Smooth muscle cell (in vitro differentiated cells): ENCODE measurements around the gene ABHD12. TPM values are rescaled to one million over a fixed set of nuclear protein-coding genes. Genes with fewer than 3 reads are reported as not detected.

Source experiments
- DNase-seq: peaks from one replicate; lab custom pipeline; 2025; ENCODE audit not compliant: unreplicated experiment; lab: John Stamatoyannopoulos, UW
- H2AFZ ChIP-seq: fragments of 200-600 bp; sonication (generic); 2 replicates; pipeline ENCODE4 v1.6.0; 2016; ENCODE audit warnings: antibody characterized with exemption, low read depth, mild to moderate bottlenecking
- H3F3A ChIP-seq: fragments of 200-600 bp; sonication (generic); 2 replicates; pipeline ENCODE4 v1.6.0; 2017; ENCODE audit warnings: antibody characterized with exemption, low read depth
- H3K27ac ChIP-seq: fragments of 200-600 bp; sonication (generic); 2 replicates; pipeline ENCODE4 v1.5.1; 2016; ENCODE audit warnings: low read depth, mild to moderate bottlenecking
- H3K27me3 ChIP-seq: fragments of 200-600 bp; sonication (generic); 2 replicates; pipeline ENCODE4 v1.6.1; 2016; ENCODE audit warnings: low read depth, mild to moderate bottlenecking
- H3K36me3 ChIP-seq: fragments of 200-600 bp; sonication (generic); 2 replicates; pipeline ENCODE4 v1.5.1; 2016; ENCODE audit warnings: low read depth
- H3K4me1 ChIP-seq: fragments of 200-600 bp; sonication (generic); 2 replicates; pipeline ENCODE4 v1.5.1; 2016; ENCODE audit warnings: low read depth
- H3K4me2 ChIP-seq: fragments of 200-600 bp; sonication (generic); 2 replicates; pipeline ENCODE4 v1.6.0; 2016; ENCODE audit warnings: mild to moderate bottlenecking
- H3K4me3 ChIP-seq: fragments of 200-600 bp; sonication (generic); 2 replicates; pipeline ENCODE4 v1.5.1; 2016; ENCODE audit warnings: mild to moderate bottlenecking
- H3K79me2 ChIP-seq: fragments of 200-600 bp; sonication (generic); 2 replicates; pipeline ENCODE4 v1.6.0; 2016; ENCODE audit warnings: low read depth, mild to moderate bottlenecking
- H3K9ac ChIP-seq: fragments of 200-600 bp; sonication (generic); 2 replicates; pipeline ENCODE4 v1.6.0; 2016; ENCODE audit warnings: low read depth
- H3K9me3 ChIP-seq: fragments of 200-600 bp; sonication (generic); replicated peaks from 2 replicates; pipeline ENCODE4 v1.5.1; 2016; ENCODE audit warnings: low read depth
- H4K20me1 ChIP-seq: fragments of 200-600 bp; sonication (generic); 2 replicates; pipeline ENCODE4 v1.6.0; 2016; ENCODE audit warnings: low read depth
- CTCF ChIP-seq: fragments of 200-600 bp; sonication (generic); IDR thresholded peaks from 2 replicates; pipeline ENCODE4 v1.5.1; 2017; ENCODE audit warnings: borderline replicate concordance, mild to moderate bottlenecking, antibody characterized with exemption; ENCODE audit not compliant: insufficient read depth, poor library complexity, severe bottlenecking
- WGBS: methylation state at CpG from one replicate; pipeline ENCODE4 v1.1.7; 2016; ENCODE audit warnings: low lambda C conversion rate; 5-methylcytosine and 5-hydroxymethylcytosine counted together
- polyA plus RNA-seq: library from polyadenylated mRNA; unstranded; fragments of >200 nt; fragmentation: Nextera tagmentation; extraction: Ambion mirVana; gene quantifications from 2 replicates; pipeline ENCODE4 v1.2.1, GENCODE V29; 2016
- total RNA-seq: library from RNA; depleted of rRNA; stranded (reverse); fragments of >200 nt; gene quantifications from 2 replicates; pipeline ENCODE4 v1.2.3, GENCODE V29; 2014

ABHD12 gene
- total and polyA plus RNA-seq, 2 experiments from 2014 or later: 18.5 to 41.8 TPM

- DNase-seq: no peak
- H3K9me3 ChIP-seq: no peaks in the 10 kb centered on the region
- H3K4me2 ChIP-seq: no peak overlapping the region
- peaks cover 21% of the 10 kb centered on the region for H4K20me1 ChIP-seq
- no peaks in the 10 kb centered on the region for H3K27me3 ChIP-seq
- H3K4me3 ChIP-seq: no peak overlapping the region
- WGBS: 98% methylated on average over 12 of the region's 12 CpGs
- no peak overlapping the region for H2AFZ ChIP-seq
- H3K9ac ChIP-seq: no peak overlapping the region
- no peaks in the 10 kb centered on the region for H3K79me2 ChIP-seq
- H3K4me1 ChIP-seq: no peaks in the 10 kb centered on the region
- TF ChIP-seq CTCF: no peak
- no peak overlapping the region for H3K27ac ChIP-seq
- no peaks in the 10 kb centered on the region for H3K36me3 ChIP-seq
- H3F3A ChIP-seq: no peaks in the 10 kb centered on the region
Measured at GRCh38 chr20:25328954-25329498, 61.6 kb downstream of the ABHD12 start.

GRCh38 chr20:25327521-25328235 lies 63.0 kb downstream of the ABHD12 start:
- Histone ChIP-seq H2AFZ (no peak overlapping the region), H3K27me3 (no peaks in the 10 kb centered on the region), H3K79me2 (no peaks in the 10 kb centered on the region), H3K27ac (no peak overlapping the region), H3K9me3 (no peaks in the 10 kb centered on the region), H3K4me3 (no peak overlapping the region), H4K20me1 (peaks cover 27% of the 10 kb centered on the region), H3F3A (no peaks in the 10 kb centered on the region), H3K36me3 (no peaks in the 10 kb centered on the region), H3K9ac (no peak overlapping the region), H3K4me2 (no peak overlapping the region), H3K4me1 (no peaks in the 10 kb centered on the region)
- DNase-seq: no peak
- TF ChIP-seq CTCF: no peak
- 61% methylated on average over 7 of the region's 7 CpGs for WGBS

GRCh38 chr20:25325997-25326396 lies 64.6 kb downstream of the ABHD12 start:
- H3K4me2 ChIP-seq: no peak overlapping the region
- no peaks in the 10 kb centered on the region for H3F3A ChIP-seq
- peaks cover 33% of the 10 kb centered on the region for H4K20me1 ChIP-seq
- no peak overlapping the region for H3K4me3 ChIP-seq
- no peak overlapping the region for H2AFZ ChIP-seq
- no peak overlapping the region for H3K9ac ChIP-seq
- no peaks in the 10 kb centered on the region for H3K4me1 ChIP-seq
- H3K27me3 ChIP-seq: no peaks in the 10 kb centered on the region
- 49% methylated on average over 2 of the region's 2 CpGs for WGBS
- no peak overlapping the region for H3K27ac ChIP-seq
- no peak for DNase-seq
- no peaks in the 10 kb centered on the region for H3K79me2 ChIP-seq
- H3K36me3 ChIP-seq: no peaks in the 10 kb centered on the region
- H3K9me3 ChIP-seq: no peaks in the 10 kb centered on the region
- no peak for TF ChIP-seq CTCF

- Histone ChIP-seq H3K36me3 (no peaks in the 10 kb centered on the region), H3K27ac (no peak overlapping the region), H3K79me2 (no peaks in the 10 kb centered on the region), H3K9ac (no peak overlapping the region), H3K9me3 (no peaks in the 10 kb centered on the region), H3K27me3 (no peaks in the 10 kb centered on the region), H3K4me2 (no peak overlapping the region), H3F3A (no peaks in the 10 kb centered on the region), H2AFZ (no peak overlapping the region), H3K4me1 (no peaks in the 10 kb centered on the region), H4K20me1 (peaks cover 33% of the 10 kb centered on the region), H3K4me3 (no peak overlapping the region)
- 83% methylated on average over 3 of the region's 3 CpGs for WGBS
- no peak for DNase-seq
- TF ChIP-seq CTCF: no peak
Measured at GRCh38 chr20:25325073-25325472, 65.6 kb downstream of the ABHD12 start.
